Measurements from ENCODE around the gene TAS1R2.

TAS1R2 gene

GRCh38 chr1:18859560-18859959, at the start of gene TAS1R2:
TSS of gene TAS1R2 (minus strand) at chr1:18859660. CDS start at chr1:18859660, 0 bp downstream.
- ChIA-PET CTCF (no interaction called here), POLR2A (no interaction called here)
- no peak within 1 kb of the TSS for H3K4me3 ChIP-seq (ENCODE audit: low read depth, low read length)
- no peak for TF ChIP-seq CTCF (IDR thresholded peaks at IDR 0.05; ENCODE audit: insufficient read depth, low read length, missing control alignments)
- DNase-seq (ENCODE audit: low read depth, low spot score): no peak

DNA sequence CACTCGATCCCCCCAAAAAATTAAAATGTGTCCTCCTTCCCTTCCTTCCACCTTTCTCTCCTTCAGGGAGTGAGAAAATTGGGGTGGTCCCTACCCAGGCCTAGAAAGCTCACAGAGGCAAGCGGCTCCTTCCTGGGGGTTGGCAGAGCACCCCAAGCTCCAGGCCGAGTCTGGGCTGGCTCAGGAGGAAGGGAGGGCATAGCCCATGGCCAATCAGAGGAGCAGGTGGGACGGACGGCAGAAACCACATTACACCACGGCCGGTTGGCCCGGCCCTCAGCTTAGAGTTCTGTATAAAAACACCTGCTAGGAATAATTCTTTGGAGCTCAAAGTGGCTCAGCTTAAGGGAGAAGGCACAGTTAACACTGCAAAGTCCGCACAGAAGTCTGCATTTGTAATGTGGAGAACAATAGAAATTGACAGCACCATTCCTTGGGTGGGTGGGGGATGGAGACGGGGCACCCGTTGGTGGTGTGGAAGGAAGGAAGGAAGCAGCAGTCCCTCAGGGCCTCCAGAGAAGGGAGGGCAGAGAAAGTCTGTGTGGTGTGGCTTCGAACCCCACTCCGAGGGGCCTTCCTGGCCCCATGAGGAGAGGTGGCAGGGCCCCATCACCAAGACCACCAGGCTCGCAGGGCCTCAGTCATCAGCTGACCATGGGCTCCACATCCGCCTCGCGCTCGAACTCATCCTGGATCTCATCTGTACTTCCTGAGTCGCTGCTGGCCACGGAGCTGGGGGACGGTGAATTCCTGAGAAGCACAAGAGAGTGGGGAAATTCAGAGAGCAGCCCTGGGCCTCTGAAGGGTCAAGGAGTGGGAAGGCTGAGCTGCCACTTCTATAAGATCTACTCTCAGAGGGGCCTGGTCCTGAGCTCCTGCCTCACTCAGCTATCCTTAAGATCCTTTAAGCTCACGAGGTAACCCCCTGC, 48.7 kb upstream of the TAS1R2 start:
- no peak for TF ChIP-seq CTCF (IDR thresholded peaks at IDR 0.05; ENCODE audit: insufficient read depth, low read length, missing control alignments)
- no peak overlapping the region for H3K4me3 ChIP-seq (ENCODE audit: low read depth, low read length)
- ChIA-PET POLR2A (interaction anchor here (0.8 kb wide), 1 partner anchor 49 kb away, joined by 3 read pairs; no protein-coding TSS in a partner anchor), CTCF (interaction anchor here (0.7 to 10.6 kb wide), 33 partner anchors 7 to 311 kb away, joined by 3 to 179 read pairs (median 5); partner anchors contain the start of gene IFFO2)
- no peak for DNase-seq (ENCODE audit: low read depth, low spot score)

DNA sequence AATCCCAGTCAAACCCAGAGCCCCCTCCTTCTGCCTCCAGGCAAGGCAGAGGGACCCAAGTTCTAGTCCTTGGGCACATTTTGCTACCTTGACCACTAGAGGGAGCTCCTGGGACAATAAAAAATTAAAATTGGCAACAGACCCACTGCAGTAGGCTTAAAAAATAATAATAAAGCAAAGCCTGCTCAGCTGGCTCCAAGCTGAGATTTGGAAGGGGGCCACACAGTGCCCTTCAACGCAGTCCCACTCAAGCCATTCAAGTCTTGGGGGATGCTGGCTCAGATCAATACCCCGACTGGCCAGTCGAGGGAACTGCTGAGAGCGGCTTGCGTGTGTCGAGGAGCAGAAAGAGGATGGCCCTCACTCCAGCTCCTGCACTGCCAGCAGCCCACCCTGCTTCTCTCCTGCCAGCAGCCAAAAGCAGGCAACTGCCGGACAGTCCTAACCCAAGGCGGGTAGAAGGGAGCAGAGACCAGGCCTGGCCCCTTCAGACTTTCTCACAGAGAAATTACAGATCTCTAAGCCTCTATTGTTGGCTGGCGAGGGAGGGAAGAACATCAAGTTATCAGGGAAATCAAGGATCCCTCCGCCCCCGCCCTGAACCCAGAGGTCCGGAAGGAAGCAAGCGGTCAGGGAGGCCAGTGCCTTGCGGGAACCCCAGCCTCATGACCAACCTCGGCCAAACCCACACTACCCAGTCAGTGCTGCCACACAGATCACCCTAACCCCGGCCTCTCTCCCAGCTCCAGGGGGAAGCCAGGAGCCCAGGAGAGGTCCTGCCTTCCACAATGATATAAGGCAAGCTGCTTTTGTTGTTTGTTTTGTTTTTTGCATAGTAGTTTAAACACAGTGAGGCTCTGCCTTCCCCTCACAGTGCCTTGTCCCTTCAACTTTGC, 47.8 kb upstream of the TAS1R2 start:
- CTCF ChIA-PET: interaction anchor here (0.7 to 10.6 kb wide), 52 partner anchors 8 to 334 kb away, joined by 3 to 179 read pairs (median 5); partner anchors contain the start of gene IFFO2
- no peak overlapping the region for H3K4me3 ChIP-seq (ENCODE audit: low read depth, low read length)
- no peak for DNase-seq (ENCODE audit: low read depth, low spot score)
- peak; percentile 51 for TF ChIP-seq CTCF (IDR thresholded peaks at IDR 0.05; ENCODE audit: insufficient read depth, low read length, missing control alignments)
- POLR2A ChIA-PET: interaction anchor here (0.8 kb wide), 1 partner anchor 42 kb away, joined by 3 read pairs; no protein-coding TSS in a partner anchor

DNA sequence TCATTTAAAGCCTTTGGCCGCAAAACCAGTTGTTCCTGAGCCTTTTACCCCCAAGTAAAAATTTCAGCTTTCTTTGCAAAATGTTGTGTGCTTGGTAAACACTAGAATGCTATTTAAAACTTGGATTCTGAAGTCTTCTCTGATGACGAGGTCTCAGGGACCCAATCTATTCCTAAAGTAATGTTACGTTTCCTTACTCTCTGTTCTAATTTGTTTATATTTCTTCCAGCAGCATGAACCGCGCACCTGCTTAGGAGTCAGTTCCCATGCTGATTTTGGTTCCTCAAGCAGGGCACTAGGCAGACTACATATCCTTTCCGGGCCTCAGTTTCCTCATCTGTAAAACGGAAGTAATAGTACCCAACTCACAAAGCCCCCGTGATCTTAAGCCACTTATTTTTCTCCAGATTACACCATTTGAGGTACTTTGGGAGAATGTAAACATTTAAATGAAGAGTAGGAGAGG, 43.9 kb upstream of the TAS1R2 start:
- CTCF ChIA-PET: interaction anchor here (0.8 to 8.5 kb wide), 12 partner anchors 12 to 210 kb away, joined by 3 to 117 read pairs (median 4); no protein-coding TSS in a partner anchor
- POLR2A ChIA-PET: interaction anchor here (0.6 to 1.2 kb wide), 4 partner anchors 10 to 69 kb away, joined by 3 read pairs; partner anchors contain the start of gene IFFO2
- H3K4me3 ChIP-seq (ENCODE audit: low read depth, low read length): peak overlapping the region; percentile 62
- DNase-seq (ENCODE audit: low read depth, low spot score): no peak
- no peak for TF ChIP-seq CTCF (IDR thresholded peaks at IDR 0.05; ENCODE audit: insufficient read depth, low read length, missing control alignments)

DNA sequence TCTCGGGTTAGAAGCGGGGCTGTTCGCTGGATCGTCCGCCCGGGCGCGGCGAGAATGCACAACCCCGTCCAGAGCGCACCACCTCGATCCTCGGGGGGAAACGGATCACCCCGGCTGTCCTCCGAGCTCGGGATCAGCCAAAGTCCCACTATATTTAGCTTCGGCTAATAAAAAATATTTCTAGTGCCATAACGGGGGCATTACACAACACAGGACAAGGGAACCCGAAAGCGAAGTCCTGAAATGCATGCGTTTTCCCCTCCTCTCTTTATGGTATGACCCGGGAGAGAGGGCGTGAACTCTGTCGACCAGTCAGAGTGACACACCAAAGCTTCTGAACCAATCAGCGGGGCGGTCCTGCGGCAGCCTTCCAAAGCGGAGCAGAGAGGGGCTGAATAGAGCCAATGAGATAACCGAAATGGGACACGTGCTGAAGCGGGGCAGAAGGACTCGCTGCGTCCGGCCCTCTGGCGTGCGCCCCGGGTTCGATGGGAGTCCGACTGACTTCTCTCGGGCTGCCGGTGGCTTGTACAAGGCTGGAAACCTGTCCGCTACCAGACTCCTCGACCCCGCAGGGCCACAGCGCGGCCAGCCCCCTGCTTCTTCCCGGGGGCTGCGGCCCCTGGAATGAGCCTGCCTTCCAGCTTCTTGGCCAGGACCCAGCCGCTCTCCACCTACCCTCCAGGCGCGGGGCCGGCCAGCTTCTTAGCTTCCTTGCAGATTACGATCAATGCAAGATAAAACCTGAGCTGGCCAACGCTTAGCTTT, 43.2 kb upstream of the TAS1R2 start, which contains the start of gene ALDH4A1:
ALDH4A1 (minus strand) TSS at position 33 of the 768 bp plus-strand sequence; CDS start at position 1, 32 bp downstream.
- ChIA-PET POLR2A (interaction anchor here (0.6 to 1.2 kb wide), 4 partner anchors 9 to 69 kb away, joined by 3 read pairs; partner anchors contain the start of gene IFFO2), CTCF (interaction anchor here (0.7 to 8.5 kb wide), 14 partner anchors 12 to 211 kb away, joined by 3 to 117 read pairs (median 4); no protein-coding TSS in a partner anchor)
- peak; percentile 86 for DNase-seq (ENCODE audit: low read depth, low spot score)
- peak within 1 kb of the TSS; percentile 83 for H3K4me3 ChIP-seq (ENCODE audit: low read depth, low read length)
- TF ChIP-seq CTCF (IDR thresholded peaks at IDR 0.05; ENCODE audit: insufficient read depth, low read length, missing control alignments): no peak

All from AG04449 (cell line).